ENCODE measurements around the gene SGF29.
"Not testable (repeated sequence)": the region's sequence is repeated elsewhere in the genome, so short reads cannot be mapped to it uniquely, and the experiment has no call there.

The SGF29 gene

DNA sequence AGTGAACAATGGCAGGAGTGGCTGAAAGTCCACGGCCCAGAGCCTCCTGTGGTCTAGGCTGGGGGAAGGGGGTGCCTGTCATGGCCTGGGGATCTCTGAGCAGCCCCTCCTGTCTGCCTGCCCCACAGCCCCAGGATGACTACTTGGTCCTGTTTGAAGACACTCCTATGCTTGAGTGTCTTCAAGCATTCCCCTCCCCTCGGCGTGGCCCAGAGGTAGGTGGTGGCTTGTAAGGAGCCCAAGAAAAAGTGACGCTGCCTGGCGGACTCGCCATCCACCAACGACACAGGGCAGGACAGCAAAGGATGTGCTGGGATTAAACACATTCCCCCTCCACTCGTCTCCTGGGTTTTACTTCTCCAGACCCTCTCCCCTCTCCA, 50.5 kb downstream of the SGF29 start:
- no peak for DNase-seq (ENCODE audit: low read depth in 1 of 2, low spot score in 1 of 2)
- Histone ChIP-seq H3K27me3 (ENCODE audit: insufficient read depth, poor library complexity, severe bottlenecking) (no peaks in the 10 kb centered on the region), H3K4me3 (replicated peaks; ENCODE audit: insufficient read depth, low read length) (no peak overlapping the region), H3K27ac (replicated peaks) (no peak overlapping the region)
- no peak for TF ChIP-seq SPI1 (IDR thresholded peaks at IDR 0.05; ENCODE audit: borderline replicate concordance, low read depth)
- no peak for TF ChIP-seq POLR2AphosphoS5 (IDR thresholded peaks at IDR 0.05; ENCODE audit: low read depth)
- TF ChIP-seq, protein P1, sequence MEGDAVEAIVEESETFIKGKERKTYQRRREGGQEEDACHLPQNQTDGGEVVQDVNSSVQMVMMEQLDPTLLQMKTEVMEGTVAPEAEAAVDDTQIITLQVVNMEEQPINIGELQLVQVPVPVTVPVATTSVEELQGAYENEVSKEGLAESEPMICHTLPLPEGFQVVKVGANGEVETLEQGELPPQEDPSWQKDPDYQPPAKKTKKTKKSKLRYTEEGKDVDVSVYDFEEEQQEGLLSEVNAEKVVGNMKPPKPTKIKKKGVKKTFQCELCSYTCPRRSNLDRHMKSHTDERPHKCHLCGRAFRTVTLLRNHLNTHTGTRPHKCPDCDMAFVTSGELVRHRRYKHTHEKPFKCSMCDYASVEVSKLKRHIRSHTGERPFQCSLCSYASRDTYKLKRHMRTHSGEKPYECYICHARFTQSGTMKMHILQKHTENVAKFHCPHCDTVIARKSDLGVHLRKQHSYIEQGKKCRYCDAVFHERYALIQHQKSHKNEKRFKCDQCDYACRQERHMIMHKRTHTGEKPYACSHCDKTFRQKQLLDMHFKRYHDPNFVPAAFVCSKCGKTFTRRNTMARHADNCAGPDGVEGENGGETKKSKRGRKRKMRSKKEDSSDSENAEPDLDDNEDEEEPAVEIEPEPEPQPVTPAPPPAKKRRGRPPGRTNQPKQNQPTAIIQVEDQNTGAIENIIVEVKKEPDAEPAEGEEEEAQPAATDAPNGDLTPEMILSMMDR (IDR thresholded peaks at IDR 0.05; ENCODE audit: insufficient read depth, low read length): no peak
- no peak for TF ChIP-seq GABPA (IDR thresholded peaks at IDR 0.05; ENCODE audit: low read depth)
- TF ChIP-seq, protein P2, sequence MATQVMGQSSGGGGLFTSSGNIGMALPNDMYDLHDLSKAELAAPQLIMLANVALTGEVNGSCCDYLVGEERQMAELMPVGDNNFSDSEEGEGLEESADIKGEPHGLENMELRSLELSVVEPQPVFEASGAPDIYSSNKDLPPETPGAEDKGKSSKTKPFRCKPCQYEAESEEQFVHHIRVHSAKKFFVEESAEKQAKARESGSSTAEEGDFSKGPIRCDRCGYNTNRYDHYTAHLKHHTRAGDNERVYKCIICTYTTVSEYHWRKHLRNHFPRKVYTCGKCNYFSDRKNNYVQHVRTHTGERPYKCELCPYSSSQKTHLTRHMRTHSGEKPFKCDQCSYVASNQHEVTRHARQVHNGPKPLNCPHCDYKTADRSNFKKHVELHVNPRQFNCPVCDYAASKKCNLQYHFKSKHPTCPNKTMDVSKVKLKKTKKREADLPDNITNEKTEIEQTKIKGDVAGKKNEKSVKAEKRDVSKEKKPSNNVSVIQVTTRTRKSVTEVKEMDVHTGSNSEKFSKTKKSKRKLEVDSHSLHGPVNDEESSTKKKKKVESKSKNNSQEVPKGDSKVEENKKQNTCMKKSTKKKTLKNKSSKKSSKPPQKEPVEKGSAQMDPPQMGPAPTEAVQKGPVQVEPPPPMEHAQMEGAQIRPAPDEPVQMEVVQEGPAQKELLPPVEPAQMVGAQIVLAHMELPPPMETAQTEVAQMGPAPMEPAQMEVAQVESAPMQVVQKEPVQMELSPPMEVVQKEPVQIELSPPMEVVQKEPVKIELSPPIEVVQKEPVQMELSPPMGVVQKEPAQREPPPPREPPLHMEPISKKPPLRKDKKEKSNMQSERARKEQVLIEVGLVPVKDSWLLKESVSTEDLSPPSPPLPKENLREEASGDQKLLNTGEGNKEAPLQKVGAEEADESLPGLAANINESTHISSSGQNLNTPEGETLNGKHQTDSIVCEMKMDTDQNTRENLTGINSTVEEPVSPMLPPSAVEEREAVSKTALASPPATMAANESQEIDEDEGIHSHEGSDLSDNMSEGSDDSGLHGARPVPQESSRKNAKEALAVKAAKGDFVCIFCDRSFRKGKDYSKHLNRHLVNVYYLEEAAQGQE (IDR thresholded peaks at IDR 0.05; ENCODE audit: insufficient replicate concordance, low read depth): no peak

DNA sequence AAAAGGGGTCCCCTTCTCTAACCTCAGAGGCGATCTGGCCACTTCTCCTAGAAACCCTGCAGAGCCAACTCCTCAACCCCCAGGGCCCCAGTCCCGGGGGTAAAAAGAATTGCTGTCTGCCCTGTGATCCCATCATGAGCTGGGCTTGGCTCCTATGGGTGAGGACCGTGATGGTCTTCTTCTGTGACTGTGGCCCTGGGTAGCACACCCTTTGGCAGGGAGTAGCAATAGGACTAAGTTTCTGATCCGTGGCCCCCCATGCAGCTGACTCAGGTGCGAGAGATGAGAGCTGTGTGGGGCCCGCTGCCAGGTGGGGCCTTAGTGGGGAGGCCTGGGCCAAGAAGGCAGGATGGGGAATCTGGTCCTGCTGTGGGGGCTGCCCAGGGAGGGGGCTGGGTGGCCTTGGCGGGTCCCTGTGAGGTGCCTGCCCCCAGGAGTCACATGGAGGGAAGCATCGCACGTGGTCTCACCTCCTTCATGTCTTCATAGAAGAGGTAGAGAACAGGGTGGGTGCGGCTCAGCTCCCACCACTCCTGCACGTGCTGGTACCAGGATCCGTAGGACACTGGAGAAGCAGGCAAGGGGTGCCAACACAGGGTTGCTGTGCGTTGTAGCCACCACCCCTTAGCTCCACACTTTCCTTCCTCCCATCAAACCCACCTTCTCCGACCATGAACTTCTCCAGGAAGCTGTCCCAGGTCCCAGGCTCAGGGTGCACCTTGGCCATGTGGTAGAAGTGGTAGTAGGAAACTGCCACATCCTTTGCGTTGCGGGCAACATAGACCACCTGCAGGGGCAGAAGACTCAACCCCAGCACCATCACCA, 52.8 kb downstream of the SGF29 start:
- H3K27ac ChIP-seq (replicated peaks): no peak overlapping the region
- TF ChIP-seq, protein P2 (IDR thresholded peaks at IDR 0.05; ENCODE audit: insufficient replicate concordance, low read depth): no peak
- TF ChIP-seq, protein P1 (IDR thresholded peaks at IDR 0.05; ENCODE audit: insufficient read depth, low read length): no peak
- no peak for TF ChIP-seq SPI1 (IDR thresholded peaks at IDR 0.05; ENCODE audit: borderline replicate concordance, low read depth)
- TF ChIP-seq POLR2AphosphoS5 (IDR thresholded peaks at IDR 0.05; ENCODE audit: low read depth): no peak
- TF ChIP-seq GABPA (IDR thresholded peaks at IDR 0.05; ENCODE audit: low read depth): no peak
- H3K4me3 ChIP-seq (replicated peaks; ENCODE audit: insufficient read depth, low read length): no peak overlapping the region
- no peak for DNase-seq (ENCODE audit: low read depth in 1 of 2, low spot score in 1 of 2)
- no peaks in the 10 kb centered on the region for H3K27me3 ChIP-seq (ENCODE audit: insufficient read depth, poor library complexity, severe bottlenecking)

DNA sequence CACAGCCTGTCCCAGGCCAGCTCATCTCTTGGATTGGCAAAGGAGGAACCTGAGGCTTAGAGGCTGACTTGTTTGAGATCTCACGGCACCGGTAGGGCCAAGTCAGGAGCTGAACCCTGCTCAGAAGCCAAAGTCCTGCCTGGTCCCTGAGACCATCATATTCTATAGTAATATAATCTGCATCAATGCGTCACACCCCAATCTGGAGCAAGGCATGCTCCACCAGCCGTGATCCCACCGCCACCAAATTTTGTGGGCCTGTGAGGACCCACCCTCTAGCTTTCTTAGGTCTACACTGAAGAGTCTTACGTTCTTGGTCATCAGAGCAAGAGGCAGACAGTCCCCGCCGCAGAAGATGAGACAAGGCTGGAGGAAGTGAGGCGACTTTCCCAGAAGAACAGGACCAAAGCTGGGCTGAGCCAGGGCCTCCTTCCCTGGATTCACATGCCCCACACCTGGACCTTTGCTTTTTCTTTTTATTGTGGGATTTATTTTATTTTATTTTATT, 53.5 kb downstream of the SGF29 start:
- no peaks in the 10 kb centered on the region for H3K27me3 ChIP-seq (ENCODE audit: insufficient read depth, poor library complexity, severe bottlenecking)
- no peak for DNase-seq (ENCODE audit: low read depth in 1 of 2, low spot score in 1 of 2)
- TF ChIP-seq, protein P2 (IDR thresholded peaks at IDR 0.05; ENCODE audit: insufficient replicate concordance, low read depth): no peak
- no peak for TF ChIP-seq POLR2AphosphoS5 (IDR thresholded peaks at IDR 0.05; ENCODE audit: low read depth)
- no peak for TF ChIP-seq SPI1 (IDR thresholded peaks at IDR 0.05; ENCODE audit: borderline replicate concordance, low read depth)
- TF ChIP-seq, protein P1 (IDR thresholded peaks at IDR 0.05; ENCODE audit: insufficient read depth, low read length): no peak
- TF ChIP-seq GABPA (IDR thresholded peaks at IDR 0.05; ENCODE audit: low read depth): no peak
- no peak overlapping the region for H3K4me3 ChIP-seq (replicated peaks; ENCODE audit: insufficient read depth, low read length)
- no peak overlapping the region for H3K27ac ChIP-seq (replicated peaks)

DNA sequence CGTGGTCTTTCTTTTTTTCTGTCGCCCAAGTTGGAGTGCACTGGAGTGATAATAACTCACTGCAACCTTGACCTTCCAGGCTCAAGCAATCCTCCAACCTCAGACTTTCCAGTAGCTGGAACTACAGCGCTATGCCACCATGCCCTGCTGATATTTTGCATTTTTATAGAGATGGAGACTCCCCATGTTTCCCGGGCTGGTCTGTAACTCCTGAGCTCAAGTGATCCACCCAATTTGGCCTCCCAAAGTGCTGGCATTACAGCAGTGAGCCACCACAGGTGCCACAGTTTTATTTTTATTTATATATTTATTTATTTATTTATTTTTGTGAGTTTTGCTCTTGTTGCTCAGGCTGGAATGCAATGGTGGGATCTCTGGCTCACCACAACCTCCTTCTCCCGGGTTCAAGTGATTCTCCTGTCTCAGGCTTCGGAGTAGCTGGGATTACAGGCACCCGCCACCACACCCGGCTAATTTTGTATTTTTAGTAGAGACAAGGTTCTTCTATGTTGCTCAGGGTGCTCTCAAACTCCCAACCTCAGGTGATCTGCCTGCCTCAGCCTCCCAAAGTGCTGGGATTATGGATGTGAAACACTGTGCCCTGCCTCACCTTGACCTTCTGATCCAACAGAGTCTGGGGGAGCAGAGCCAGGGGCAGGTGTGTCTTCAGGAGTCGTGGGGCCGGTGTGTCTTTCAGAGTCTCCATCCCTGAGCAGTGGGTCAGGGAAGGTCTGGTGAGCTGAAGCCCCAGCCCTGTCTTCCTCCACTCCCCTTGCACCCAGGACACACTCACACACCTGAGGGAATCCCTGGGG, 54.2 kb downstream of the SGF29 start:
- not testable (repeated sequence) for H3K27me3 ChIP-seq (ENCODE audit: insufficient read depth, poor library complexity, severe bottlenecking); H3K4me3 ChIP-seq (replicated peaks; ENCODE audit: insufficient read depth, low read length); H3K27ac ChIP-seq (replicated peaks); DNase-seq (ENCODE audit: low read depth in 1 of 2, low spot score in 1 of 2)

DNA sequence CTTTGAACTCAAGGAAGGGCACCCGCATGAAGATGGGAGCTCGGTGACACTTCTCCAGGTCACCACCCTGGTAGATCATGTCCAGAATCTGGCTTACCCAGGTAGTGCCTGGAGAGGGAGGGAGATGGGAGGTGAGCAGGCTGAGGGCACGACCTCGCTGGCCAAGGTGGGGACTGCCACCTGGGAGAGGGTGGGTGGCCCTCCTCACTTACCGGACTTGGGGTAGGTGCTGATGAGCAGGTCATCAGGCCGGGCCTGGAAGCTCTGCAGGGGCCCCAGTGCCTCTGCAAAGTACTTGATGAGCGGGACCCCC, 54.7 kb downstream of the SGF29 start:
- H3K27ac ChIP-seq (replicated peaks); H3K4me3 ChIP-seq (replicated peaks; ENCODE audit: insufficient read depth, low read length); H3K27me3 ChIP-seq (ENCODE audit: insufficient read depth, poor library complexity, severe bottlenecking); DNase-seq (ENCODE audit: low read depth in 1 of 2, low spot score in 1 of 2): not testable (repeated sequence)

All from HL-60 (cell line).